GM21723 (cell line): ENCODE results near the gene SPEF2.

Experiments used
- ATAC-seq: cut with Tn5 transposase; IDR thresholded peaks from one replicate; pipeline ENCODE4 v1.9.1; 2021; ENCODE audit warnings: mild to moderate bottlenecking, moderate library complexity; ENCODE audit not compliant: unreplicated experiment

Gene SPEF2

DNA sequence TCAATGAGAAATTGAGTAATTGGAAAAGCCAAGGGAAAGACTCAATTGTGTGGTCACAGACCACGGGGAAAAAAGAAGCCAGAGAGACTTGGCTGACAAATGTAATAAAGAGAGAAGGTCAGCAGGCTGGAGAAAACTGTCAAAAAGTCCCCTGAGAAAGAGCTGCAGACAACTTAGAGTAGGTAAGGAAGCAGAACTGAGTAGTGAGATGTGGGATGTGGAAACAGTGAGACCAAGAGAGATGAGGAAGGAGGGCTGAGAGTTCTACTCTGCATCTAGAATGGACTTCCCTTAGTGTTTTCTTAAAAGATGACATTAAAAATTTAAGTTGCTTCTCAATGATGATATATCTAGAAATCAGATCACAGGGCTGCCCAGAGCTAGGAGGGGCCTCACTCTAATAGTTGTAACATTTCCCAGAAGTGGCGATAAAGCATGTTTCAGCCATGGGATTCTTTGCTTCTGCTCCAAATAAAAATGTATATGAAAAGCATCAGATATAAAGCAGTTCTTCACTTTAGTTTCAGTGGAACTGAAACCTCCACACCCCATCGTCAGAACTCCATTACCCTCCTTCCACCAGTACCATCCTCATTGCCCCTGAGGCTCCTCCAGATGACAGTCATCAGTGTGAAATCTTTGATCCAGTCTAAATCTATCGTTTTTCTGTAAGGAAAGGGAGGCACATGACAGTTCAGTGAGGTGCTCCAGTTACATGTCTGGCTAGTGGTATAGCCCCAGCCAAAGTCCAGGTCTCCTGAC, 80.6 kb downstream of the SPEF2 start:
- ATAC-seq, result no peak

DNA sequence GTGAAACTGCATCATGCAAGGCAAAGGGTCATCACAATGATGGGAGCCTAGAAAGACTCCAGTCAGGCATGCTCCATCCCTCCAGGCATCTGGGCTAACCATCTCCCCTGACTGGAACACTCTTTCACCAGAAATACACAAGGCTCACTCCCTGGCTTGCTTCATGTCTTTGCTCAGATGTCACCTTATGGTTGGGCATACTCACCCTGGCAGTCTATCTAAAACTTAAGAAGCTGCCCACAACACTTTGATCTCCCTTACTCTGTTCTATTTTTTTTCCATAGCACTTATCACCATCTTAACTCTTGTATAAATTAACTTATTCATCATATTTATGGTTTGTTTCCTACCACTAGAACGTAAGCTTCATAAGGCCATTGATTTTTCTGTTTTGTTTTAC, 90.0 kb downstream of the SPEF2 start:
- ATAC-seq, result no peak

DNA sequence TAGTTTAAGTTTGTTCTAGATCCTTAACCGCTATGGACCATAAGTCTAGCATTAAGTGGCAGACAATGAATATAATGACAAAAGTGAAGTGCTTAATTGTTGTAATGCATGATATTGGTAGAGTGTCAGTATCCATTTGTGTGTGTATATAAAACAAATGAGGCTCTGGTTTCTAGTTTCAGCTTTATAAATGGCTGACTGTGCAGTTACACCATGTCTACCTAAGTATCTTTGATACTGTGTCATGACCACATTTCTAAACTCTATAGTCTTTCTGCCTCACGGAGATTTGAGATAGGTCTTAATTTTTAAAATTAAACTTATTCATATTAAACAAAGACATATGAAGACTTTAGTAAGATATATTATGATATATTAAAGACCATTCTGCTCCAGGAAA, 92.0 kb downstream of the SPEF2 start:
- no peak for ATAC-seq

DNA sequence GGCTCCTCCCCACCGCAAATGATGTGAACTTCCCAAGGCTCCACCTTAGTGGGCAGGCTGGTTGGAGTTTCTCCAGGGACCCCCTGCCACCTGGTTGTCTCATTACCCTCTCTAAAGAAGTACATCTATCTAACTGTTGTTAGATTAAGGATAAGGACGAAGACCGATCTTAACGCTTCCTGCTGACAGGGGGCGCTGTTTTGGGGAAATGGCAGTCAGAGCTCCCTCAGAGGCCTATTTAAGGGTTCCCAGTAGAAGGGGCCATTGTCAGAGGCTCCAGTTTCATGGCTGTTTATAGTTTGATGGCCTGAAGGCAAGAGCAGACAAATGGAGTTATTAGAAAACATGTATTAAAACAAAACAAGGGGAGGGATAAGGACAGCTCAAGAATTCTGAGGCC, 100.1 kb downstream of the SPEF2 start:
- no peak for ATAC-seq

DNA sequence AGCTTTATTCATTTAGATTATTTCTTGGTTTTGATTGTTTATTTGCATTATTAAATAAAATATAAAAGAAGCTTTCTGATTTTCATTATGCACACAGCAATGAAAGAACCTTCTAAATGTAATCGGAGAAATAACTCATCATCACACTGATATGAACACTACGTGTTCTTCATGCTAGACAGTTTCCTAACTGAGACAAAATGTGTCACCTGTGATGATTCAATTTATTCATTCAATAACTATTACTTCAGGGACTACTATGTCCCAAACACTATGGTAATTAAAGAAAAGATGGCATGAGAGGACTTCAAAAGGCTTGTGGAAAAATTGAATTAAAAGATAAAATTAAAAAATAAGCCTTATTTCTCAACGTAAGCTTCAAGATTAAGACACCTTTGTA, 118.1 kb downstream of the SPEF2 start:
- ATAC-seq, result no peak

DNA sequence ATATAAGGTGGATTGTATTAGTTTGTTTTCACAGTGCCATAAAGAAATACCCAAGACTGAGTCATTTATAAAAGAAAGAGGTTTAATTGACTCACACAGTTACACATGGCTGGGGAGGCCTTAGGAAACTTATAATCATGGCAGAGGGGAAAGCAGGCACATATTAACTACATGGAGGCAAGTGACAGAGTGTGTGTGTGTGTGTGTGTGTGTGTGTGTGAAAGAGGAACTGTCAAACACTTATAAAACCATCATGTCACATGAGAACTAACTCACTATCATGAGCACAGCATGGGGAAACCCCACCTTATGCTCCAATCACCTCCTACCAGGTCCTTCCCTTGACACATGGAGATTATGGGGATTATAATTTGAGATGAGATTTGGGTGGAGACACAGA, 118.6 kb downstream of the SPEF2 start:
- ATAC-seq, result no peak

DNA sequence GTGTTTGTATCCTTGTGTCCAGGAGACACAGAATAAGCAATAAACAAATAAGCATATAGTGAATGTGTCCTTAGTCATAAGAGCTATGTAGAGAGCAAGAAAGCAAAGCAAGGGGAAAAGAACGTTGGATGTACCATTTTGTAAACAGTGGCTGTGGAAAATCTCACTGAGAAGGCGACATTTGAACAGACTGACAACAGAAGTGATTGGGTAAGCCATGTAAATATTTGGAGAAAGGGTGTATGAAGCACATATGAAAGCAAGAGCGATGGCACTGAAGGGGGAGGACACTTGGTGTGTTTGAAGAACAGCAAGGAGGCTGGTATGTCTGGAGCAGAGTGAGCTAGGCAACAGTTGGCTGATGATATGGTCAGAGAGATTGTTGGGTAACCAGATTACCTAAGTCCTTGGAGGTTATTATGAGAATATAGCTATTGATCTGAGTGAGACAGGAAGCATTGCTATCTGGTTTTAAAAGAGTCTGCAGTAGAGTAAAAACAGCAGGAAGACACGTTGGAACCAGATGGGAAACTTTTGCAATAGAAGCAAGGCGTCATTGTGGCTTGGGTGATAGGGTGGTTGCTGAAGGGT, 123.6 kb downstream of the SPEF2 start:
- no peak for ATAC-seq

DNA sequence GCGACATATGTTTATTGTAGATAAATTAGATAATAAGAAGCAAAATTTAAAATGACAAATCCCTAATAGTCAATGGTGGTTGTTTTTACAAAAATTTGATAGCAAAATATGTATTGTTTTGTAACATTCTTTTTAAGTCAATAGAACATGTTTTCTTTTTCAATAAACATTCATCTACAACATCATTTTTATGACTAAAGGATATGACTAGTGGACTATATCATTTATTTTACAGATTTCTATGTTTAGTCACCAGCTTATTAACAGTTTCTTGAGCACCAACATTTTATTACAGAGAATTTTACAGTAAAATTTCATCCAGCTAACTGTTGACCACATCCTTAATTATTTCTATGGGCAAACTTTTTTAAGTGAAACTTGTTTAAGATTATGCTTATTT, 124.3 kb downstream of the SPEF2 start:
- no peak for ATAC-seq

DNA sequence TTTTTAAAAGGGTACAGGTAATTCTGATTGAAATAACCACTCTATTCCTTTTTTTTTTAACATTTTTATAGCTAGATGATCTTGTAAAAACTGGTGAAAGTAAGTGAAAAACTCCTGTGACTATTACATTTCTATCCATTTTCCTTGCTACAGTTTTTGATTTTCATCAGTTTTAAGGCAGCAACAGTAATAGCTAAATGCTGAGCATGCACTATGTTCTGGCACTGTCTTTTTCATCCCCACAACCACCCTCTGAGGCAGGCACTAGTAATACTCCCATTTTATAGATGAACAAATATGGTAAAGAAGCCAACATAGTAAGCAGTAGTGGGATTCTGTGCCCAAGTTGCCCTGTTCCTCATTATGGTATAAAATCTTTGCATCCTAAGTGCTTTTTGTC, 126.0 kb downstream of the SPEF2 start:
- ATAC-seq, result no peak

DNA sequence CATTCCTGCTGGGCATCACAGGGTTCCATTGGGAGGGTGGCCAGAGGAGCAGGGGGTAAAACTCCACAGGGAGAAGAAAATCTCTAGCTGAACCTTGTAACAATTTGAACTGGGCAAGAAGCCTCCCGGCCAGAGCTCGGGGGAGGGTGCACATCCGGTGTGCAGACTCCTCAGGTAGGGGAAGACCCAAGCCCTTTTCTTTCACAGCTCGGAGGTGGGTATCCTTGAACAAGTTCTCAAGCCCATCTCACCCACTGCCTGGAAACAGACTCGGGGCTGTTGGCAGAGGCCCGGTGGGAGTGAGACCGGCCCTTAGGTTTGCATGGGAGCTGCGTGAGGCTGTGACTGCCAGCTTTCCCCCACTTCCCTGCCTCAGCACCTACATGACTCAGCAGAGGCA, 127.5 kb downstream of the SPEF2 start:
- ATAC-seq, result no peak

DNA sequence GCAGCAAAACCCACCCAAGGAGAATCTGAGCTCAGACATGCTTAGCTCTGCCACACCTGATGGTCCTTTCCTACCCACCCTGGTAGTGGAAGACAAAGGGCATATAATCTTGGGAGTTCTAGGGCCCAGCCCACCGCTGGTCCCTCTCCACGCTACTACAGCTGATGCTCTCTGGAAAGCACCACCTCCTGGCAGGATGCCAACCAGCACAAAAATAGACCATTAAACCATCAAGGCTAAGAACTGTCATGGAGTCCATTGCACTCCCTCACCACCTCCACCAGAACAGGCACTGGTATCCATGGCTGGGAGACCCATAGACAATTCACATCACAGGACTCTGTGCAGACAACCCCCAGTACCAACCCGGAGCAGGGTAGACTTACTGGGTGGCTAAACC, 128.0 kb downstream of the SPEF2 start:
- no peak for ATAC-seq

DNA sequence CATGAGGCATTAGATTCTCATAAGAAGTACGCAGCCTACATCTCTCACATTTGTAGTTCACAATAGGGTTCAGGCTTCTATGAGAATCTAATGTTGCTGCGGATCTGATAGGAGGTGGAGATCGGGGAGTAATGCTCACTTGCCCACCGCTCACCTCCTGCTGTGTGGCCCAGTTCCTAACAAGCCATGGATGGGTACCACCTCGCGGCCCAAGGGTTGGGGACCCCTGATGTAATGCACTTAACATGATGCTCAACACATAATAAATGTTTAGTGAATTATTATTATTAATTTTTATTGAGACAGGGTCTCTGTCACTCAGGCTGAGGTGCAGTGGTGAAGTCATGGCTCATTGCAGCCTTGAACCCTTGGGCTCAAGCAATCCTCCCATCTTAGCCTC, 134.3 kb downstream of the SPEF2 start:
- no peak for ATAC-seq

DNA sequence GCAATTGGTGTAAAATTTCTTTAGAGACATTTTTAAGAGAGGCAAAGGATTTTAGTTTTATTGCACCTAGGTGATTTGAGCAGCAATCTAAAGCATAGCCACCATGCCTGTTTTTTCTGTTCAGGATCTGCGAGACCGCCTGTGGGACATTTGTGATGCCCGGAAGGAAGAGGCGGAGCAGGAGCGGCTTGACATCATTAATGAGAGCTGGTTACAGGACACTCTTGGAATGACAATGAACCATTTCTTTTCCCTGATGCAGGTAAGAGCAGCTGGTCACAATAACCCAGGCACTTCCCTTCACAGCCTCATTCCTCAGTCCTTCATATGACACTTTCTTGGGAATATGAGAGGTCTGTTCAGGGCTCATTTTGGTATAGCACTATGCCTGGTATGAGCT, 135.8 kb downstream of the SPEF2 start:
- no peak for ATAC-seq

DNA sequence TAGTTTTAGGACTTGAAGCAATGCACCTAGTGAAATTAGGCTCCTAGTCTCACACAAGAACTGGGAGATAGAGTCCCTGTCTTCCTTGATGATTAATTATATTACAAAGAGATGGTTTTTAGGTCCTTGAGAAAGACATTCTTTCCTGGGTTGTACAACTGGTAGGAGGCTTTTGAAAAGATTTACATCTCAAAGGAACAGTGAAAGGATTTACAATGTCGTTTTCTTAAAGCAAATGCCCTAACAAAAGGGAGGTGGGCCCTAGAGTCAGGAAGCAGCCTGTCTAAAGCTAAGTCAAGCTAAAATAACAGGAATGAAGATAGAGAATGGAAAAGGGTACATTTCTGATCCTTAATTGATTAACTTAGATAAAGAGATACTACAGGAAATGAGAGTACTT, 136.8 kb downstream of the SPEF2 start:
- no peak for ATAC-seq

DNA sequence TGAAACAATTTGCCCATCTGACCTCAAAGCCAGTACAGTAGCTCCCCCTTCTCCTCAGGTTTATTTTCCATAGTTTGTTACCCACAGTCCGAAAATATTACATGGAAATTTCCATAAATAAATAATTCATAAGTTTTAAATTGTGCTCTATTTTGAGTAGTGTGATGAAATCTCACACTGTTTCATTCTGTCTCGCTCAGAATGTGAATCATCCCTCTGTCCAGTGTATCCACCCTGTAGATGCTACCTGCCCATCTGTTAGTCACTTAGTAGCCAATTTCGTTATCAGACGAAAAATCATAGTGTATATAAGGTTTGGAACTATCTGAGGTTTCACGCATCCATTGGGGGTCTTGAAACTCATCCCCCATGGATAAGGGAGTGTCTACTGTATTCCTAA, 138.3 kb downstream of the SPEF2 start:
- ATAC-seq, result no peak

DNA sequence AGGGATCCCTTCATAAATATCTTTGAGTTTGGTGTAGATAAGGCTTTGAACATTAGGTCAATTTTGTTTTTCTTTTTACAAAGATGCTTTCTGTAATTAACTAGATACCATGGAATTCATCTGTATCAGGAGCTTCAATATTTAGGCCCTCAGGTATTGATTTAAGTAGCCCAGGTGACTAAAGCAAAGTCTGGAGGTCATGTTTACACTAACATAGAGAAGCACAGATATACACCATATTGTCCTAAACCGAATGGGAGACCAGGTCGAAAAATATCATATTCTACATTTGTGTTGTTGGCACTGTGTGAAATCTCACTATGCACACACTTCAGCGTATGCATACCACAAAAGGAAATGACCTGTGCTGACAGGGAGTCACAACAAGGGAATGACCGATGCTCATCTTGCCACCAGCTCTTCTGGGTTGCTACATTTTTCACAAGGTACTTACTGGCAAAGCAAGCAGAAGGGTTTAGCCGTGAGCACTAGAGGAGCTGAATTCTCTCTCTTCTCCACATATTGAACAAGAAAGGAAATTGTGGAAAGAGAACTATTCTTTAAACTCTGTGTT, 140.6 kb downstream of the SPEF2 start:
- no peak for ATAC-seq

DNA sequence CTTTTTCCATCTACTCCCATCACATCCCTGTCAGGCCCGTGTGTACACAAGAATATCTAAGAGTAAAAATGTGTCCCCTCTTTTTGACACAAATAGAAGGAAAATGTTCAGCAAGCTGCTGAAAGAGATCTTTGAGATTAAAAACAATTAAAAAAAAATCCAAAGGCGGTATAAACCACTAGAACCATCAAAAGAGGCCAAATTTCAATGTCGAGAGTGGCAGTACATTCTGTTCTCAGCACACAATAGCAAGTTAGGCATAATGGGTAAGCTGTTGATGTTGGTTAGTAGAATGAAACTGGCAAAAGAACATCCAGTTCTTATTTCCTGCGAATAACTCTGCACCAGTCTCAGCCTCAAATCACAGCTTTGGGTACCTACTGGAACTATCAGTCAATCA, 143.9 kb downstream of the SPEF2 start:
- ATAC-seq, result no peak

DNA sequence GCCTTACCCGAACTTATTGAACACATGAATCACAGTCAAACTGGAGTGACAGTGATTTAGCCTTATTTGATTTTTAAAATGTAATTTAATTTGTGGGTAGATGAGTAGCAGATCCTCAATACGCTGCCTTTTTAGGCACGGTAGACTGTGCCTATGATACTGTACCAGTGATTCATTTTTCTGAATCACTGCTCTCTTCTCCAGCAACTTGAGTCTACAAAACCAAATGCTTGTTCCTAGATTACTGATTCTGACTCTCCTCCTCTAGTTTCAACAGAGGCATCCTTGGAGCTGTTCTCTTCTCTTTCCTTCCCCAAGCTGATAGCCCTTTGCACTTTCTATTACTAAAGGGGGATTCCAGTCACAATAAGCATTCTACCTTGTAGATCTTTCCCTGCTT, 144.7 kb downstream of the SPEF2 start:
- no peak for ATAC-seq

DNA sequence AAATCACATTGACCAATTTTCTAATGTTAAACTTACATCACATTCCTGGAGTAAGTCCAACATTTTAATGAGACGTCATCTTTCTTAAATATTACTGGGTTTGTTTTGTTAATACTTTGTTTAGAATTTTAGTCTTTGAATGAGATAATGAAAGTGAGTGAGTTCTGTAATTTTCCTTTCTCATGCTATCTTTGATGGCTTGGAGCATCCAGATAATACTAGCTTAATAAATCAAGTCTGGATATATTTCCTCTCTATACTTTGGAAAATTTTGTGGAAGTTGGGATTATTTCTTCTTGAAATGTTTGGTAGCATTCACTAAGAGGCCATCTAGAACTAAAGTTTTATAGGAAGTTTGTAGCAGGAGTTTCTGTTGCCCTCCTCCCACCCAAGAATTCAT, 148.3 kb downstream of the SPEF2 start:
- no peak for ATAC-seq

DNA sequence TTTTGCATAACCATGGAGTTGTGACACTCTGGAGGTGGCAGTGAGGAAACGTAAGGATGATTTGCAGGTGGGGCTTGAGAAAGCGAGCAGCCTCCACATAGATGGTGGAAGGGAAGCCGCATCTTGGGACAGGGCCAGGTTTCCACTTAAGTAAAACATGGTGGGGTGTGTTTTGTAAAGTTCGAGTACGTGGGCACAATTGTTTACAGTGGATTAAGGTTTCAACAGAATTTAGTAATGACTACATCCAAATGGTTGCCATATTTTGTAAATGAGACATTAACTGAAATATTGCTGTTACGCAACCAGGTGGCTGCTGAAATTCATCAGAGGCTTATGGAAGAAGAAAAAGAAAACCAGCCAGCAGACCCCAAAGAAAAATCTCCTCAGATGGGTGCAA, 153.6 kb downstream of the SPEF2 start:
- ATAC-seq, result no peak

DNA sequence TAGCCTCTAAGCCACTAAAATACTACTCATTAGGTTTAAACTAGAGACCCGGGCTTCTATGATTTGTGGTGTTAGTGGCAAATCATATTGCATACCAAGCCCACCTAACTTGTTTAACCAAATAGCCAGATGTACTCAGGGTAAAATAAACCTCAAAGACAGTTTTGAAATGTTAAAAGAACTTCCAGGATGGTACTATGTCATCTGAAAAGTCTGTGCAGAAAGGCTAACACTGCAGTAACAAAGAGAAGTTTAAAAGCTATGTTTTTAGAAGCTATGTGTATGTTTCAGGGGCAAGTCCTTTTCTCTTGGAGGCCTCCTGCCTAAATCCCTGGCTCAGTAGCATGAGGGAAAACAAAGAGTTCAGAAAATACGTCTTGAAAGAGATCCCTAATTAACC, 154.2 kb downstream of the SPEF2 start:
- ATAC-seq, result no peak

DNA sequence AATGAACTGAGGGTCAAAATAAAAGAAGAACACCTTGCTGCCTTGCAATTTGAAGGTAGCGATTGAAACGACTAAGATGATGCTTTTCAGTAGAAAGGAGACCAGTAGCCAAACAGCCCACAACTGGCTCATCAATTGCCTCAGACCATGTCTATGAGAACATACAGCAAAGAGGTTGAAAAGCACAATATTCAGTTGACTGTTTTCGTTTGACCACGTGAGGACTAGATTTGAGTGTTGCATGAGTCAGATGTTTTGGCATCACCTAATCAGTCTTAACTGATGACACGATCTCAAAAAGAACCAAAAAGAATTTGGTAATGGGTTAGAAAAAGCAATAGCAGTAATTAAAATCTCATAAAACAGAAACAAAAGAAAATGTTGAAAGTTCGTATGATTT, 156.3 kb downstream of the SPEF2 start:
- ATAC-seq, result no peak

DNA sequence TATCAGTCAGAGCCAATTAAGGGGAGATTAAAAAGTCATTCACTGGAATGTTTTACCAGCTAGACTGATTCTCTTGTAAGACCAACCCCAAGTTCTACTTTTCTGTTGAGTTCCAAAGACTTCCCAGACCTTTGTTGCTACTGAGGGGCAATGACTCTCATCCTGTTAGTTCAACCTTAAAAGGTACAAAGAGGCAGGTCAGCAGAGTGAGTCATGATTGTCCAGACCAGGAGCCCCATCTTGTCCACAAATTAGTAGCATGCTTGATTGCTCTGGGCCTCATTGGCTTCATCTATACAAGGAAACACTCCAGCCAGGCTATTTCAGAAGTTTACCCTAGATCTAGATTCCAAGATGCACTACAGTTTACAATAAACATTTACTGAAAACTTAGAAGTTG, 159.1 kb downstream of the SPEF2 start:
- ATAC-seq, result no peak
